ENCODE measurements around the gene MICAL1.

GRCh38 chr6:109440331-109441068, 15.1 kb downstream of the MICAL1 start, which contains the start of the genes PPIL6 and SMPD2:
- no peak for TF ChIP-seq CTCF (IDR thresholded peaks at IDR 0.05)
- TF ChIP-seq POLR2A (IDR thresholded peaks at IDR 0.05): no peak
